ENCODE results near the gene CEP250. TPM values are rescaled to one million over a fixed set of nuclear protein-coding genes. Genes with fewer than 3 reads are reported as not detected.
"Not testable (repeated sequence)": the region's sequence is repeated elsewhere in the genome, so short reads cannot be mapped to it uniquely, and the experiment has no call there.

Gene CEP250
- total RNA-seq, 1 experiment from 2014 or later: 42.3 TPM

DNA sequence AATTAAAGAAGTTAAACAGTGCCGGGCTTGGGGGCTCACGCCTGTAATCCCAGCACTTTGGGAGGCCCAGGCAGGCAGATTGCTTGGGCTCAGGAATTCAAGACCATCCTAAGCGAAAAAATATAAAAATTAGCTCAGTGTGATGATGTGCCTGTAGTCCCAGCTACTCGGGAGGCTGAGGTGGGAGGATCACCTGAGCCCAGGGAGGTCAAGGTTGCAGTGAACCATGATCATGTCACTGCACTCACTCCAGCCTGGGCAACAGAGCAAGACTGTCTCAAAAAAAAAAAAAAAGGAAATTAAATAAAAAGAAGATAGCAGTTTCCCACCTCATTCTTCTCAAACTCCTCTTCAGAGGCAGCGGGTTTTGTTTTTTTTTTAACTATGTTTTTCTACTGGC, 62.4 kb downstream of the CEP250 start:
- RAD21 ChIA-PET (ENCODE audit: low non-redundant PET in 1 of 2, low total read pairs in 2 of 2, uncharacterized antibody in 2 of 2, unreplicated experiment in 2 of 2); H3K79me2 ChIP-seq (ENCODE audit: insufficient read depth, low read length); DNase-seq (ENCODE audit: low read depth, low spot score); H3K4me2 ChIP-seq (ENCODE audit: low read length); POLR2A ChIA-PET; H3K4me3 ChIP-seq (replicated peaks in 1 of 2; ENCODE audit: low read depth in 1 of 2, low read length in 2 of 2); H3K9ac ChIP-seq (ENCODE audit: low read length); BruUV-seq (replicated peaks); H3K27ac ChIP-seq (ENCODE audit: low read depth, low read length); H3K36me3 ChIP-seq (ENCODE audit: control insufficient read depth in 1 of 2, insufficient read depth in 2 of 2, low read length in 2 of 2); H3K27me3 ChIP-seq (ENCODE audit: insufficient read depth, low read length); H3K9me2 ChIP-seq (ENCODE audit: insufficient read depth); H2AFZ ChIP-seq (ENCODE audit: low read depth, low read length, poor library complexity, severe bottlenecking); CTCF ChIA-PET; H3K9me3 ChIP-seq (ENCODE audit: control insufficient read depth in 1 of 2, insufficient read depth in 1 of 2, low read depth in 1 of 2, low read length in 2 of 2); ATAC-seq; H4K20me1 ChIP-seq (ENCODE audit: insufficient read depth); intact Hi-C loops (cut with micrococcal nuclease): not testable (repeated sequence)
- peaks cover 13 to 19% of the 10 kb centered on the region in 2 experiments for H3K4me1 ChIP-seq (ENCODE audit: control insufficient read depth in 1 of 2, insufficient read depth in 2 of 2, low read length in 2 of 2)

DNA sequence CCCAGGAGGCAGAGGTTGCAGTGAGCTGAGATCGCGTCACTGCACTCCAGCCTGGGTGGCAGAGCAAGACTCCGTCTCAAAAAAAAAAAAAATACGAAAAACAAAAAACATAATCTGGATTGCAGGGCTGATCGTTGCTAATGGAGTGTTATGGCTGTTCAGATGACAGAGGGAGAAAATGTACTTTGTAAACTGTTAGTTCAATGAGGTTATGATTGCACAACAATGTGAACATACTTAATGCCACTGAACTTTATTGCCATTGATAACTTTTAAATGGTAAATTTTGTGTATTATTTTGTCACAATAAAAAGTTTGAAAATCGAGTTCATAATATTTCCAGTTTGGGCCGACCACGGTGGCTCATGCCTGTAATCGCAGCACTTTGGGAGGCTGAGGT, 63.6 kb downstream of the CEP250 start:
- Histone ChIP-seq H3K4me1 (ENCODE audit: control insufficient read depth in 1 of 2, insufficient read depth in 2 of 2, low read length in 2 of 2) (peaks cover 13 to 19% of the 10 kb centered on the region in 2 experiments), H3K4me3 (replicated peaks in 1 of 2; ENCODE audit: low read depth in 1 of 2, low read length in 2 of 2) (no peak overlapping the region), H3K27ac (ENCODE audit: low read depth, low read length) (no peak overlapping the region), H3K36me3 (ENCODE audit: control insufficient read depth in 1 of 2, insufficient read depth in 2 of 2, low read length in 2 of 2) (no peaks in the 10 kb centered on the region), H3K9me3 (ENCODE audit: control insufficient read depth in 1 of 2, insufficient read depth in 1 of 2, low read depth in 1 of 2, low read length in 2 of 2) (no peaks in the 10 kb centered on the region), H3K9ac (ENCODE audit: low read length) (no peak overlapping the region), H3K4me2 (ENCODE audit: low read length) (no peak overlapping the region), H2AFZ (ENCODE audit: low read depth, low read length, poor library complexity, severe bottlenecking) (no peak overlapping the region), H3K27me3 (ENCODE audit: insufficient read depth, low read length) (no peaks in the 10 kb centered on the region), H3K9me2 (ENCODE audit: insufficient read depth) (no peaks in the 10 kb centered on the region), H4K20me1 (ENCODE audit: insufficient read depth) (no peaks in the 10 kb centered on the region), H3K79me2 (ENCODE audit: insufficient read depth, low read length) (no peaks in the 10 kb centered on the region)
- no peak for ATAC-seq
- RAD21 ChIA-PET (ENCODE audit: low non-redundant PET in 1 of 2, low total read pairs in 2 of 2, uncharacterized antibody in 2 of 2, unreplicated experiment in 2 of 2): no interaction called here
- DNase-seq (ENCODE audit: low read depth, low spot score): no peak
- CTCF ChIA-PET: no interaction called here
- POLR2A ChIA-PET: no interaction called here
- intact Hi-C loops (cut with micrococcal nuclease): no loop called here
- BruUV-seq (replicated peaks): no TSS peak
- TF ChIP-seq FOSL1 (IDR thresholded peaks at IDR 0.05; ENCODE audit: low read depth) (no peak), YY1 (IDR thresholded peaks at IDR 0.05; ENCODE audit: extremely low read depth, insufficient replicate concordance, low read depth, low read length) (no peak), SRF (IDR thresholded peaks at IDR 0.05; ENCODE audit: low read depth) (no peak), ZNF274 (IDR thresholded peaks at IDR 0.05; ENCODE audit: low read depth, low read length) (no peak), CBX3 (IDR thresholded peaks at IDR 0.05; ENCODE audit: low read depth) (no peak), EZH2 (IDR thresholded peaks at IDR 0.05) (no peak), ZFX (IDR thresholded peaks at IDR 0.05) (no peak), TCF7L2 (IDR thresholded peaks at IDR 0.05; ENCODE audit: borderline replicate concordance, extremely low read depth, insufficient read depth, insufficient read length) (no peak), EGR1 (IDR thresholded peaks at IDR 0.05; ENCODE audit: low read depth) (no peak), POLR2A (IDR thresholded peaks at IDR 0.05; ENCODE audit: borderline replicate concordance, extremely low read depth, insufficient read depth, insufficient read length) (no peak), JUND (IDR thresholded peaks at IDR 0.05) (no peak), ELF1 (IDR thresholded peaks at IDR 0.05; ENCODE audit: borderline replicate concordance, low read depth) (no peak), SIN3A (IDR thresholded peaks at IDR 0.05; ENCODE audit: low read depth) (no peak)
- TF ChIP-seq, protein P1, sequence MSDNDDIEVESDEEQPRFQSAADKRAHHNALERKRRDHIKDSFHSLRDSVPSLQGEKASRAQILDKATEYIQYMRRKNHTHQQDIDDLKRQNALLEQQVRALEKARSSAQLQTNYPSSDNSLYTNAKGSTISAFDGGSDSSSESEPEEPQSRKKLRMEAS (IDR thresholded peaks at IDR 0.05): no peak
- TF ChIP-seq, protein P2, sequence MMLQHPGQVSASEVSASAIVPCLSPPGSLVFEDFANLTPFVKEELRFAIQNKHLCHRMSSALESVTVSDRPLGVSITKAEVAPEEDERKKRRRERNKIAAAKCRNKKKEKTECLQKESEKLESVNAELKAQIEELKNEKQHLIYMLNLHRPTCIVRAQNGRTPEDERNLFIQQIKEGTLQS (IDR thresholded peaks at IDR 0.05): no peak
- TF ChIP-seq, protein P3, sequence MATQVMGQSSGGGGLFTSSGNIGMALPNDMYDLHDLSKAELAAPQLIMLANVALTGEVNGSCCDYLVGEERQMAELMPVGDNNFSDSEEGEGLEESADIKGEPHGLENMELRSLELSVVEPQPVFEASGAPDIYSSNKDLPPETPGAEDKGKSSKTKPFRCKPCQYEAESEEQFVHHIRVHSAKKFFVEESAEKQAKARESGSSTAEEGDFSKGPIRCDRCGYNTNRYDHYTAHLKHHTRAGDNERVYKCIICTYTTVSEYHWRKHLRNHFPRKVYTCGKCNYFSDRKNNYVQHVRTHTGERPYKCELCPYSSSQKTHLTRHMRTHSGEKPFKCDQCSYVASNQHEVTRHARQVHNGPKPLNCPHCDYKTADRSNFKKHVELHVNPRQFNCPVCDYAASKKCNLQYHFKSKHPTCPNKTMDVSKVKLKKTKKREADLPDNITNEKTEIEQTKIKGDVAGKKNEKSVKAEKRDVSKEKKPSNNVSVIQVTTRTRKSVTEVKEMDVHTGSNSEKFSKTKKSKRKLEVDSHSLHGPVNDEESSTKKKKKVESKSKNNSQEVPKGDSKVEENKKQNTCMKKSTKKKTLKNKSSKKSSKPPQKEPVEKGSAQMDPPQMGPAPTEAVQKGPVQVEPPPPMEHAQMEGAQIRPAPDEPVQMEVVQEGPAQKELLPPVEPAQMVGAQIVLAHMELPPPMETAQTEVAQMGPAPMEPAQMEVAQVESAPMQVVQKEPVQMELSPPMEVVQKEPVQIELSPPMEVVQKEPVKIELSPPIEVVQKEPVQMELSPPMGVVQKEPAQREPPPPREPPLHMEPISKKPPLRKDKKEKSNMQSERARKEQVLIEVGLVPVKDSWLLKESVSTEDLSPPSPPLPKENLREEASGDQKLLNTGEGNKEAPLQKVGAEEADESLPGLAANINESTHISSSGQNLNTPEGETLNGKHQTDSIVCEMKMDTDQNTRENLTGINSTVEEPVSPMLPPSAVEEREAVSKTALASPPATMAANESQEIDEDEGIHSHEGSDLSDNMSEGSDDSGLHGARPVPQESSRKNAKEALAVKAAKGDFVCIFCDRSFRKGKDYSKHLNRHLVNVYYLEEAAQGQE (IDR thresholded peaks at IDR 0.05; ENCODE audit: low read depth): no peak
- TF ChIP-seq, protein P4, sequence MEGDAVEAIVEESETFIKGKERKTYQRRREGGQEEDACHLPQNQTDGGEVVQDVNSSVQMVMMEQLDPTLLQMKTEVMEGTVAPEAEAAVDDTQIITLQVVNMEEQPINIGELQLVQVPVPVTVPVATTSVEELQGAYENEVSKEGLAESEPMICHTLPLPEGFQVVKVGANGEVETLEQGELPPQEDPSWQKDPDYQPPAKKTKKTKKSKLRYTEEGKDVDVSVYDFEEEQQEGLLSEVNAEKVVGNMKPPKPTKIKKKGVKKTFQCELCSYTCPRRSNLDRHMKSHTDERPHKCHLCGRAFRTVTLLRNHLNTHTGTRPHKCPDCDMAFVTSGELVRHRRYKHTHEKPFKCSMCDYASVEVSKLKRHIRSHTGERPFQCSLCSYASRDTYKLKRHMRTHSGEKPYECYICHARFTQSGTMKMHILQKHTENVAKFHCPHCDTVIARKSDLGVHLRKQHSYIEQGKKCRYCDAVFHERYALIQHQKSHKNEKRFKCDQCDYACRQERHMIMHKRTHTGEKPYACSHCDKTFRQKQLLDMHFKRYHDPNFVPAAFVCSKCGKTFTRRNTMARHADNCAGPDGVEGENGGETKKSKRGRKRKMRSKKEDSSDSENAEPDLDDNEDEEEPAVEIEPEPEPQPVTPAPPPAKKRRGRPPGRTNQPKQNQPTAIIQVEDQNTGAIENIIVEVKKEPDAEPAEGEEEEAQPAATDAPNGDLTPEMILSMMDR (IDR thresholded peaks at IDR 0.05 in 2 of 3, conservative IDR thresholded peaks at IDR 0.05 in 1 of 3; ENCODE audit: borderline replicate concordance in 1 of 3, insufficient read depth in 1 of 3, low read depth in 2 of 3, low read length in 2 of 3): no peak

All from HCT116 (cell line).